NCI-H1417 (cell line): ENCODE results near the gene ASCL4.
A peak's percentile ranks its signal among the peaks of the same experiment; 100 is the strongest.
"Not testable (repeated sequence)": the region's sequence is repeated elsewhere in the genome, so short reads cannot be mapped to it uniquely, and the experiment has no call there.

Source experiments
- DNase-seq, 3 experiments: peaks; one replicate each; lab custom pipeline; 2025; lab: John Stamatoyannopoulos, UW

ASCL4 gene

GRCh38 chr12:107774349-107775029 is at the start of gene ASCL4:
ASCL4 (plus strand) TSS chr12:107774704; CDS start chr12:107775219, 515 bp downstream.
- DNase-seq = peak in 1 of 3 experiments; percentile 37

DNA sequence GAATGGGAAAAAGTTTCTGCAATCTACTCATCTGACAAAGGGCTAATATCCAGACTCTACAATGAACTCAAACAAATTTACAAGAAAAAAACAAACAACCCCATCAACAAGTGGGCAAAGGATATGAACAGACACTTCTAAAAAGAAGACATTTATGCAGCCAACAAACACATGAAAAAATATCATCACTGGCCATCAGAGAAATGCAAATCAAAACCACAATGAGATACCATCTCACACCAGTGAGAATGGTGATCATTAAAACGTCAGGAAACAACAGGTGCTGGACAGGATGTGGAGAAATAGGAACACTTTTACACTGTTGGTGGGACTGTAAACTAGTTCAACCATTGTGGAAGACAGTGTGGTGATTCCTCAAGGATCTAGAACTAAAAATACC is 47.2 kb upstream of the ASCL4 start:
- not testable (repeated sequence) for DNase-seq

- DNase-seq = not testable (repeated sequence)
These were observed 46.8 kb upstream of the ASCL4 start for GRCh38 chr12:107727742-107728141.

DNA sequence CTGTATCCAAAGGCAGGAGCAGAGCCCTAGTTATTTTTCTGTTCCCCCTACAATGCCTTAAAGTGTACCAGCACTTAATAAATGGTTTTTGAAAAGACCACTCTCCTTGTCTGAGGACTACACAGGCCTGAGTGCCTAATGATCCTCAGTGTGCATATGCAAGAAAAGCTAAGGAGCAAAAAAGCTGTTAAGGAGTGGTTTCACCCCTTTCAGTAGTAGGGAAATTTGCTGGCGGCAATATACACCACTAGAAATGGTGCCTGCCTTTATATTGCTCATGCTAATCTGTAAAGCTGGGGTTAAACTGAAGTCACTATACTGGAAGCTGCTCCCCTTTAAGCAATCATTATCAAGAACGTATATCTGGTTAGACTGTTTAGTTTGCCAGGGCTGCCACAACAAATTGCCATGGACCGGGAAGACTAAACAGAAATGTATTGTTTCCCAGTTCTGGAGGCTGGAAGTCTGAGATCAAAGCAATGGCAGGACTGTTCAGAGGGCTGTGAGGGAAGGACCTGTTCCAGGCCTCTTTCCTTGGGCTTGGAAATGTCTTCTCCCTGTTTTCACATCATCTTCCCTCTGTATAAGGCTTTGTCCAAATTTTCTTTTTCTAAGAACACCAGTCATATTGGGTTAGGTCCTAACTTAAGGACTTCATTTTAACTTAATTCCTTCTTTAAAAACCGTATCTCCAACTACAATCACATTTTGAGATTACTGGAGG is 43.7 kb upstream of the ASCL4 start:
- DNase-seq = no peak

- DNase-seq = no peak
These were observed 43.1 kb upstream of the ASCL4 start for GRCh38 chr12:107731366-107731765.

GRCh38 chr12:107732365-107732764 is 42.1 kb upstream of the ASCL4 start:
- no peak for DNase-seq

- DNase-seq = no peak
These were observed 40.4 kb upstream of the ASCL4 start for GRCh38 chr12:107734139-107734538.

DNA sequence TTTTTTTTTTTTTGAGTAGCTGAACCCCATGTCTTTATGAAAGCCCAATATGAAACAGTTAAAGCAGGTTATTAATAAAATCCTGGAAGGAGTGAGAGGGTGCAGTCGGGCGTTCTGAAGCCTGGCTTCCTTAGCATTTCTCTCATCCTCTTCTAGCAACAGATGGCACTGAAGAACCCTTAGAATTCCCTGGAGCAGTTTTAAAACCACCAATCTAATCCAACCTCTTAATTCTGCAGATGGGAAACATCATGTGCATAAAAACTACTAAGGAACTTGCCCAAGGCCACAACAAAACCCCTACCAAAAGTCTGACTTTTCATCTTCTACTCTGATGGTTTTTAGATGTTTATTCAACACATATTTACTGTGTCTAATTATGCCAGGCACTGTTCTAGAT is 38.7 kb upstream of the ASCL4 start:
- DNase-seq = no peak

- DNase-seq = no peak
These were observed 37.6 kb upstream of the ASCL4 start for GRCh38 chr12:107736914-107737313.

DNA sequence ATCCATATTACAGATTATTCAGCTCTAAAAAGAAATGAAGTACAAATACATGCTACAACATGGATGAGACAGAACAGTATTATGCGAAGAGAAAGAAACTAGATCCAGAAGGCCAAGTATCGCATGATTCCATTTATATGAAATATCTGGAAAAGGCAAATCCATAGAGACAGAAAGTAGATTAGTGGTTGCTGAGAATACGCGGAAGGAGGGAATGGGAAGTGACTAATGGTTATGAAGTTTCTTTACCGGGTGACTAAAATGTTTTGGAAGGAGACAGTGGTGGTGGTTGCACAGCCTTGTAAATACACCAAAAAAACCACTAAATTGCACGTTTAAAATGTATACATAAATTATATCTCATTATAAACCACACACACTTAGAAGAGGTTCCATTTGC is 26.0 kb upstream of the ASCL4 start:
- DNase-seq = no peak

GRCh38 chr12:107749083-107749482 is 25.4 kb upstream of the ASCL4 start:
- no peak for DNase-seq

GRCh38 chr12:107759410-107759809 is 15.1 kb upstream of the ASCL4 start:
- DNase-seq = peak; percentile 24 to 58 (median 25)

DNA sequence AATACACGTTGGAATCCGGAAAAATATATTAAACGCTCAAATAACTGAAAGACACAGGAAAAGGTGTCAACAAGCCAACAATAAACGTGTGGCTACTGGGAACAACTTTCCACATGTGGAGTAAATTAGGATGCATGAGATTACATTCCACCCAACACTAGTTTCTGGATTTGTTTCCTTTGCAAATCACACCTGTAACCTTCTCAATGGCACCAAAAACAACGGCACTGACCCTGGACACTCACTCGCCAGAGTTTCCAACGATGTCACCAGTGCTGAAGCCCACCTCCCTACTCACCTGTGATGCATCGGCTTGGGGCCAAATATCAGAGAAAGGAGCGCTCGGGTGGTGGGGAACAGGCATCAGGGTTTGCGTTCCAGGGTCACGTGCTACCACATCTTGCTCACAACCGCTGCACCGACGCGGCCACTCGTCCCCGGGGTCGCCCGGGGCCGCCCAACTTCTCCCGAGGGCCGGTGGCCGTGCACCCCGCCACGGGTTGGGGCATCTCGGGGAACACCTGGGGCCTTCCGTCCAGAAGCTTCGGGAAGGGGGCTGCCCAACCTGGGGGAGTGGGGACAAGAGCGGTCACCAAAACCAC is 14.2 kb upstream of the ASCL4 start:
- peak in 2 of 3 experiments; percentile 65 to 69 for DNase-seq

GRCh38 chr12:107760809-107761501 is 13.5 kb upstream of the ASCL4 start, which contains the start of gene PRDM4:
PRDM4 (minus strand) TSS chr12:107761137; CDS start chr12:107760515, 622 bp downstream.
- DNase-seq = peak; percentile 98 to 99 (median 99)

- no peak for DNase-seq
These were observed 13.0 kb upstream of the ASCL4 start for GRCh38 chr12:107761502-107761904.

- no peak for DNase-seq
These were observed 11.6 kb upstream of the ASCL4 start for GRCh38 chr12:107762874-107763273.

GRCh38 chr12:107764626-107765025 is 9.9 kb upstream of the ASCL4 start:
- DNase-seq = no peak

GRCh38 chr12:107765316-107765715 is 9.2 kb upstream of the ASCL4 start:
- DNase-seq = no peak

GRCh38 chr12:107767466-107767865 is 7.0 kb upstream of the ASCL4 start:
- DNase-seq = no peak

DNA sequence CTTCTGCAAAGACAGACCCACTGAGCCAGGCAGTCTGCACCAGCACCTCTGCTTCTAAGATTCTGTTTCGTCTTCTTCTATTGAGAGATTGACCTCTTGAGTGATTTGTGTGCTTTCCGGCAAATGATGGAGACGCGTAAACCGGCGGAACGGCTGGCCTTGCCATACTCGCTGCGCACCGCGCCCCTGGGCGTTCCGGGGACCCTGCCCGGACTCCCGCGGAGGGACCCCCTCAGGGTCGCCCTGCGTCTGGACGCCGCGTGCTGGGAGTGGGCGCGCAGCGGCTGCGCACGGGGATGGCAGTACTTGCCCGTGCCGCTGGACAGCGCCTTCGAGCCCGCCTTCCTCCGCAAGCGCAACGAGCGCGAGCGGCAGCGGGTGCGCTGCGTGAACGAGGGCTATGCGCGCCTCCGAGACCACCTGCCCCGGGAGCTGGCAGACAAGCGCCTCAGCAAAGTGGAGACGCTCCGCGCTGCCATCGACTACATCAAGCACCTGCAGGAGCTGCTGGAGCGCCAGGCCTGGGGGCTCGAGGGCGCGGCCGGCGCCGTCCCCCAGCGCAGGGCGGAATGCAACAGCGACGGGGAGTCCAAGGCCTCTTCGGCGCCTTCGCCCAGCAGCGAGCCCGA is 703 bp downstream of the ASCL4 start:
- peak in 1 of 3 experiments; percentile 20 for DNase-seq

- no peak for DNase-seq
These were observed 1.7 kb downstream of the ASCL4 start for GRCh38 chr12:107776171-107776570.
